Smooth muscle cell (in vitro differentiated cells): ENCODE measurements around the gene ZNF296. TPM values are rescaled to one million over a fixed set of nuclear protein-coding genes. Genes with fewer than 3 reads are reported as not detected.

ENCODE experiments used
- DNase-seq: peaks from one replicate; lab custom pipeline; 2025; ENCODE audit not compliant: unreplicated experiment; lab: John Stamatoyannopoulos, UW
- H2AFZ ChIP-seq: fragments of 200-600 bp; sonication (generic); 2 replicates; pipeline ENCODE4 v1.6.0; 2016; ENCODE audit warnings: antibody characterized with exemption, low read depth, mild to moderate bottlenecking
- H3F3A ChIP-seq: fragments of 200-600 bp; sonication (generic); 2 replicates; pipeline ENCODE4 v1.6.0; 2017; ENCODE audit warnings: antibody characterized with exemption, low read depth
- H3K27ac ChIP-seq: fragments of 200-600 bp; sonication (generic); 2 replicates; pipeline ENCODE4 v1.5.1; 2016; ENCODE audit warnings: low read depth, mild to moderate bottlenecking
- H3K27me3 ChIP-seq: fragments of 200-600 bp; sonication (generic); 2 replicates; pipeline ENCODE4 v1.6.1; 2016; ENCODE audit warnings: low read depth, mild to moderate bottlenecking
- H3K36me3 ChIP-seq: fragments of 200-600 bp; sonication (generic); 2 replicates; pipeline ENCODE4 v1.5.1; 2016; ENCODE audit warnings: low read depth
- H3K4me1 ChIP-seq: fragments of 200-600 bp; sonication (generic); 2 replicates; pipeline ENCODE4 v1.5.1; 2016; ENCODE audit warnings: low read depth
- H3K4me2 ChIP-seq: fragments of 200-600 bp; sonication (generic); 2 replicates; pipeline ENCODE4 v1.6.0; 2016; ENCODE audit warnings: mild to moderate bottlenecking
- H3K4me3 ChIP-seq: fragments of 200-600 bp; sonication (generic); 2 replicates; pipeline ENCODE4 v1.5.1; 2016; ENCODE audit warnings: mild to moderate bottlenecking
- H3K79me2 ChIP-seq: fragments of 200-600 bp; sonication (generic); 2 replicates; pipeline ENCODE4 v1.6.0; 2016; ENCODE audit warnings: low read depth, mild to moderate bottlenecking
- H3K9ac ChIP-seq: fragments of 200-600 bp; sonication (generic); 2 replicates; pipeline ENCODE4 v1.6.0; 2016; ENCODE audit warnings: low read depth
- H3K9me3 ChIP-seq: fragments of 200-600 bp; sonication (generic); replicated peaks from 2 replicates; pipeline ENCODE4 v1.5.1; 2016; ENCODE audit warnings: low read depth
- H4K20me1 ChIP-seq: fragments of 200-600 bp; sonication (generic); 2 replicates; pipeline ENCODE4 v1.6.0; 2016; ENCODE audit warnings: low read depth
- CTCF ChIP-seq: fragments of 200-600 bp; sonication (generic); IDR thresholded peaks from 2 replicates; pipeline ENCODE4 v1.5.1; 2017; ENCODE audit warnings: borderline replicate concordance, mild to moderate bottlenecking, antibody characterized with exemption; ENCODE audit not compliant: insufficient read depth, poor library complexity, severe bottlenecking
- WGBS: methylation state at CpG from one replicate; pipeline ENCODE4 v1.1.7; 2016; ENCODE audit warnings: low lambda C conversion rate; 5-methylcytosine and 5-hydroxymethylcytosine counted together
- polyA plus RNA-seq: library from polyadenylated mRNA; unstranded; fragments of >200 nt; fragmentation: Nextera tagmentation; extraction: Ambion mirVana; gene quantifications from 2 replicates; pipeline ENCODE4 v1.2.1, GENCODE V29; 2016
- total RNA-seq: library from RNA; depleted of rRNA; stranded (reverse); fragments of >200 nt; gene quantifications from 2 replicates; pipeline ENCODE4 v1.2.3, GENCODE V29; 2014

ZNF296 gene
- total and polyA plus RNA-seq, 2 experiments from 2014 or later, result 0.21 to 1.1 TPM

DNA sequence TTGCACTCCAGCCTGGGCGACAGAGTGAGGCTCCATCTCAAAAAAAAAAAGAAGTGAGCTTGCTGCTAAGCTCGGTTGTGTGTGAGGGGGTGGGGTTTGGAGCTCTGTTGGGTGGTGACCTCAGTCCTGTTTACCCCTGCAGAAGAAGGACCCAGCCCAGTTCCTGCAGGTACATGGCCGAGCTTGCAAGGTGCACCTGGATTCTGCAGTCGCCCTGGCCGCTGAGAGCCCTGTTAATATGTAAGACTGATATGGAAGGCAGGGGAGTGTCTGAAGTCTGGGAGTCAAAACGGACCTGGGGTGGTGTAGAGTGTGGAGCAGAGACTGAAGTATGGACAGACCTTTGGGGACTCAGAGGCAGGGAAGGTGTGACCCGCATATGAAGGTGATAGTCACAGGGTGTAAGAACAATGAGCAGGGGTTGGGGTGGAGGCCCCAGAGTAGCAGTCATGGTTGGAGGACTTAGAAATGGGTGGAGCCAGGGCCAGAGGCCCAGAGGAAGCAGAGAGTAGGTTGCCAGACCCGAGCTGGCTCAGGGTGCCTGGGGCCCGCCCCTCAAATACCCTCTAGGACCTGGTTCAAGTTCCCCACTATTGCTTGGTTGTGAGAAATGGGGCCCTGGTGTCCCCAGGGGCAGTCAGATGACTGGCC is 24.2 kb downstream of the ZNF296 start:
- Histone ChIP-seq H4K20me1 (peaks cover 97% of the 10 kb centered on the region), H3K27ac (no peak overlapping the region), H3K9me3 (no peaks in the 10 kb centered on the region), H3K36me3 (peaks cover 4% of the 10 kb centered on the region), H2AFZ (no peak overlapping the region), H3K9ac (no peak overlapping the region), H3K4me3 (no peak overlapping the region), H3F3A (no peaks in the 10 kb centered on the region), H3K4me1 (no peaks in the 10 kb centered on the region), H3K79me2 (peaks cover 55% of the 10 kb centered on the region), H3K4me2 (no peak overlapping the region), H3K27me3 (no peaks in the 10 kb centered on the region)
- DNase-seq, result no peak
- TF ChIP-seq CTCF, result no peak
- 94% methylated on average over 9 of the region's 9 CpGs for WGBS

DNA sequence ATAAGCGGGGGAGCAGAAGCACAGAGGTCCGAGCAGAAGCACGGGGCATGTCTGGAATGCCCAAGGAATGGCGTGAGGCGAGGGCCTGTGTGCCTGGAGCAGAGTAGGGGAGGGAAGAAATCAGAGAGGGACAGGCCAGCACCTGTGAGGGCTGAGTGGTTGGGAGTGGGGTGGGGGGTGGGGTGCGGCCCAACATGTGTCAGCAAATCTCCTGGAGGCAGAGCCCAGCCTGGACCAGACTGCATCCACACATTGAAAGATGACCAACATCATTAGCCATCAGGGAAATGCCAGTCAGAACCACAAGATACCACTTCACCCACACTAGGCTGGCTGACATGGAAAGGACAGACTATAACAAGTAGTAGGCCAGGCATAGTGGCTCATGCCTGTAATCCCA is 26.2 kb downstream of the ZNF296 start:
- 74% methylated on average over 5 of the region's 6 CpGs for WGBS
- no peaks in the 10 kb centered on the region for H3K27me3 ChIP-seq
- DNase-seq, result no peak
- no peak for TF ChIP-seq CTCF
- H3K4me2 ChIP-seq, result no peak overlapping the region
- H3K36me3 ChIP-seq, result peaks cover 10% of the 10 kb centered on the region
- H4K20me1 ChIP-seq, result peaks cover 99% of the 10 kb centered on the region
- H3K9me3 ChIP-seq, result no peaks in the 10 kb centered on the region
- H3K79me2 ChIP-seq, result peaks cover 74% of the 10 kb centered on the region
- H3K4me1 ChIP-seq, result no peaks in the 10 kb centered on the region
- no peak overlapping the region for H3K4me3 ChIP-seq
- no peak overlapping the region for H2AFZ ChIP-seq
- H3F3A ChIP-seq, result no peaks in the 10 kb centered on the region
- H3K27ac ChIP-seq, result no peak overlapping the region
- H3K9ac ChIP-seq, result no peak overlapping the region

DNA sequence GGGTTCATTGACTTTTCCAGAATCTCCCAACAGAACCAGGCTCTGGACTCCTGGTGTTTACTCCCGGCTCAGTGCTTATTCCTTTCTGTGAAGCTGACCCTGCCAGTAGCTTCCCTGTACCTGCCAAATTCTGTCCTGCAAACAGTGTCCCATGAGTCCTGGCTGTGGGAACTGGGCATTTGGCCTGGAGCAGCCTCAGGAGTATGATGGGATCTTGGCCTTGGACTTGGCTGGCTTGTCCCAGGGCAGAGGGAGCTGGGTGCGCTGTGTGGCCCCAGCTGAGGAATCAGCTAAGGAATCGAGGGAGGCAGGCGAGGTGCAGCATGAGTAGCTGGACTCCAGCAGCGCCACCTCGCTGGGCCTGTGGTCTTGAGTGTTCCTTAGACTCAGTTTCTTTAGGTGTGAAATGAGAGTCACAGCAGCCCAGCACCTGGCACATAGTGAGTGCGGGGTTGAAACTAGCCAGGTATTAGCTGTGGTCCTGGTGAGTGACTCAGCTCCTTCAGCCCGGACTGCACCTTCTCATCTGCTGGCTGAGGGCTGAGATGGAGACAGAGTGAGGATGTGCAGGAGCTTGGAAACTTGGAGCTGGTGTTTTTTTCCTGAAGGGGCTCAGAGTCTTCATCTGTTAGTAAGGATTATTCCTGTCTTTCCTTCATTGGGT is 27.1 kb downstream of the ZNF296 start:
- Histone ChIP-seq H3K79me2 (peaks cover 83% of the 10 kb centered on the region), H3F3A (peaks cover 3% of the 10 kb centered on the region), H2AFZ (no peak overlapping the region), H3K27me3 (no peaks in the 10 kb centered on the region), H3K27ac (no peak overlapping the region), H3K36me3 (peaks cover 10% of the 10 kb centered on the region), H4K20me1 (peaks cover 99% of the 10 kb centered on the region), H3K4me2 (no peak overlapping the region), H3K9ac (no peak overlapping the region), H3K9me3 (no peaks in the 10 kb centered on the region), H3K4me3 (no peak overlapping the region), H3K4me1 (no peaks in the 10 kb centered on the region)
- WGBS, result 83% methylated on average over 8 of the region's 8 CpGs
- DNase-seq, result no peak
- TF ChIP-seq CTCF, result no peak
